ENCODE measurements around the gene RAB19. TPM values are rescaled to one million over a fixed set of nuclear protein-coding genes. Genes with fewer than 3 reads are reported as not detected.

Gene RAB19
- total and polyA plus RNA-seq, 2 of the 13 experiments (the other 11 are each of a cell fraction or from before 2014, with no cell fraction given) = 0.31 TPM; not detected in 1

- DNase-seq (ENCODE audit: low spot score) (no peak), FAIRE-seq (no peak), ATAC-seq (no peak)
- Histone ChIP-seq H3K4me3 (replicated peaks in 1 of 3; ENCODE audit: insufficient read depth in 1 of 3, low read depth in 2 of 3, low read length in 3 of 3) (no peak overlapping the region), H2AFZ (ENCODE audit: low read length) (no peak overlapping the region), H3K79me2 (ENCODE audit: insufficient read depth, low read length) (no peaks in the 10 kb centered on the region), H4K20me1 (ENCODE audit: insufficient read depth, low read length) (no peaks in the 10 kb centered on the region), H3K4me1 (ENCODE audit: insufficient read depth, low read length) (no peaks in the 10 kb centered on the region), H3K27ac (ENCODE audit: extremely low read length, insufficient read depth, low read length) (no peak overlapping the region), H3K9me3 (ENCODE audit: low read length) (no peaks in the 10 kb centered on the region), H3K36me3 (replicated peaks in 1 of 2; ENCODE audit: control insufficient read depth in 1 of 2, insufficient read depth in 2 of 2, low read length in 2 of 2) (peaks cover 0 to 1% of the 10 kb centered on the region in 2 experiments; a peak in 2 of 5 replicates), H3K27me3 (ENCODE audit: control insufficient read depth in 1 of 2, insufficient read depth in 2 of 2, low read length in 2 of 2) (no peaks in the 10 kb centered on the region; a peak in 1 of 5 replicates), H3K4me2 (ENCODE audit: low read depth, low read length) (no peak overlapping the region), H3K9ac (ENCODE audit: insufficient read depth, low read depth, low read length) (no peak overlapping the region)
- in situ Hi-C loops (cut with HindIII; ENCODE audit: extremely low pct_ligation_motif_present, low pct_unique_long_range_greater_than_20kb) = no loop called here
- WGBS (ENCODE audit: low lambda C conversion rate) = 97% methylated on average over 4 of the region's 4 CpGs
- intact Hi-C loops (cut with micrococcal nuclease; ENCODE audit: unreplicated experiment) = no loop called here
- ChIA-PET POLR2A (no interaction called here), CTCF (ENCODE audit: low intra/inter-chr PET ratio, low total read pairs) (no interaction called here)
- peak; percentile 25 to 57; a peak in 2 of 4 replicates for TF ChIP-seq MAFK (conservative IDR thresholded peaks at IDR 0.05 in 1 of 2, IDR thresholded peaks at IDR 0.05 in 1 of 2; ENCODE audit: low read length in 2 of 2)
- TF ChIP-seq MAFF (IDR thresholded peaks at IDR 0.05; ENCODE audit: low read depth, low read length) = 0 out of 2 replicates have a peak, but pooled peaks have one; percentile 6
- TF ChIP-seq CREB3 (CRISPR knock-in tag; IDR thresholded peaks at IDR 0.05) = no peak
- BruUV-seq (replicated peaks) = no TSS peak
Measured at GRCh38 chr7:140369294-140369693, 34.6 kb upstream of the RAB19 start.

- in situ Hi-C loops (cut with HindIII; ENCODE audit: extremely low pct_ligation_motif_present, low pct_unique_long_range_greater_than_20kb) = no loop called here
- H3K4me1 ChIP-seq (ENCODE audit: insufficient read depth, low read length) = no peaks in the 10 kb centered on the region
- H2AFZ ChIP-seq (ENCODE audit: low read length) = no peak overlapping the region
- no TSS peak for BruUV-seq (replicated peaks)
- H3K36me3 ChIP-seq (replicated peaks in 1 of 2; ENCODE audit: control insufficient read depth in 1 of 2, insufficient read depth in 2 of 2, low read length in 2 of 2) = peaks cover 3 to 18% of the 10 kb centered on the region in 2 experiments; a peak in 4 of 5 replicates
- FAIRE-seq (no peak), ATAC-seq (no peak), DNase-seq (ENCODE audit: low spot score) (no peak)
- TF ChIP-seq MAFK (conservative IDR thresholded peaks at IDR 0.05 in 1 of 2, IDR thresholded peaks at IDR 0.05 in 1 of 2; ENCODE audit: low read length in 2 of 2) (0 out of 4 replicates have a peak, but pooled peaks of 1 of the 2 experiments have one; percentile 6), GMEB2 (CRISPR knock-in tag; IDR thresholded peaks at IDR 0.05; ENCODE audit: low read depth) (no peak)
- 97% methylated on average over 9 of the region's 9 CpGs for WGBS (ENCODE audit: low lambda C conversion rate)
- ChIA-PET POLR2A (no interaction called here), CTCF (ENCODE audit: low intra/inter-chr PET ratio, low total read pairs) (no interaction called here)
- H3K79me2 ChIP-seq (ENCODE audit: insufficient read depth, low read length) = no peaks in the 10 kb centered on the region
- no peaks in the 10 kb centered on the region for H3K27me3 ChIP-seq (ENCODE audit: control insufficient read depth in 1 of 2, insufficient read depth in 2 of 2, low read length in 2 of 2)
- H3K4me3 ChIP-seq (replicated peaks in 1 of 3; ENCODE audit: insufficient read depth in 1 of 3, low read depth in 2 of 3, low read length in 3 of 3) = no peak overlapping the region
- intact Hi-C loops (cut with micrococcal nuclease; ENCODE audit: unreplicated experiment) = no loop called here
- H4K20me1 ChIP-seq (ENCODE audit: insufficient read depth, low read length) = no peaks in the 10 kb centered on the region
- no peak overlapping the region for H3K9ac ChIP-seq (ENCODE audit: insufficient read depth, low read depth, low read length)
- H3K27ac ChIP-seq (ENCODE audit: extremely low read length, insufficient read depth, low read length) = no peak overlapping the region
- H3K9me3 ChIP-seq (ENCODE audit: low read length) = no peaks in the 10 kb centered on the region
- no peak overlapping the region for H3K4me2 ChIP-seq (ENCODE audit: low read depth, low read length)
Measured at GRCh38 chr7:140375323-140375722, 28.5 kb upstream of the RAB19 start.

All from HepG2 (cell line).